Upper lobe of left lung (tissue), 4 donors: ENCODE measurements around the gene MAGI3.

Experiments used
- POLR2A ChIP-seq, 4 donors: fragments of 450-650 bp; IDR thresholded peaks; one replicate each; pipeline ENCODE4 v1.5.1; 2016 to 2017; ENCODE audit warnings: antibody characterized with exemption in 4 of 4, mild to moderate bottlenecking in 2 of 4
- TF ChIP-seq, protein P1 (sequence below), 6 experiments: fragments of 450-650 bp in 4 of 6; fragments of 200-600 bp in 2 of 6; sonication (generic) in 2 of 6; IDR thresholded peaks; one replicate each; pipeline ENCODE4 v1.5.1; 2016 to 2019; ENCODE audit warnings: antibody characterized with exemption in 6 of 6

DNA sequence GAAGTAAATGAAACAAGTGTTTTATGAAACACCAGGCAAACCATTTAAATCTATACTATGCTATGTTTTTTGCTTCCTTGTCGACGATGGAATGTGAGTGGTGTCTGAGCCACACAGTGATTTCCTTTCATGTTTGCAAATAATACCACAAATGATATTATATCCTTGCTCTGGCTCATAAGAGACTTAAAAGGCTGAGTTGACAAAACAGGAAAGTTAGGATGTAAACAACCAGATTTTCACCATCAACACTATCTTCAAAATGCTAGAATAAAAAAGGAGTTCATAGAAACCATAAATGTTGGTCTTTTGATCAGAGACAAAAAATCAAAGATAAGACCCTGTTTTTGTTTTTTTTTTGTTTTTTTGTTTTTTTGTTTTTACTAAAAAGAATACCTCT lies 17.8 kb upstream of the MAGI3 start:
- no peak for TF ChIP-seq POLR2A (IDR thresholded peaks at IDR 0.05)
- TF ChIP-seq, protein P1, sequence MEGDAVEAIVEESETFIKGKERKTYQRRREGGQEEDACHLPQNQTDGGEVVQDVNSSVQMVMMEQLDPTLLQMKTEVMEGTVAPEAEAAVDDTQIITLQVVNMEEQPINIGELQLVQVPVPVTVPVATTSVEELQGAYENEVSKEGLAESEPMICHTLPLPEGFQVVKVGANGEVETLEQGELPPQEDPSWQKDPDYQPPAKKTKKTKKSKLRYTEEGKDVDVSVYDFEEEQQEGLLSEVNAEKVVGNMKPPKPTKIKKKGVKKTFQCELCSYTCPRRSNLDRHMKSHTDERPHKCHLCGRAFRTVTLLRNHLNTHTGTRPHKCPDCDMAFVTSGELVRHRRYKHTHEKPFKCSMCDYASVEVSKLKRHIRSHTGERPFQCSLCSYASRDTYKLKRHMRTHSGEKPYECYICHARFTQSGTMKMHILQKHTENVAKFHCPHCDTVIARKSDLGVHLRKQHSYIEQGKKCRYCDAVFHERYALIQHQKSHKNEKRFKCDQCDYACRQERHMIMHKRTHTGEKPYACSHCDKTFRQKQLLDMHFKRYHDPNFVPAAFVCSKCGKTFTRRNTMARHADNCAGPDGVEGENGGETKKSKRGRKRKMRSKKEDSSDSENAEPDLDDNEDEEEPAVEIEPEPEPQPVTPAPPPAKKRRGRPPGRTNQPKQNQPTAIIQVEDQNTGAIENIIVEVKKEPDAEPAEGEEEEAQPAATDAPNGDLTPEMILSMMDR (IDR thresholded peaks at IDR 0.05), result no peak
